Measurements from ENCODE around the gene GRIN1. TPM values are rescaled to one million over a fixed set of nuclear protein-coding genes. Genes with fewer than 3 reads are reported as not detected.

Gene GRIN1
- total RNA-seq, 4 donors from 2014 or later, result not detected

DNA sequence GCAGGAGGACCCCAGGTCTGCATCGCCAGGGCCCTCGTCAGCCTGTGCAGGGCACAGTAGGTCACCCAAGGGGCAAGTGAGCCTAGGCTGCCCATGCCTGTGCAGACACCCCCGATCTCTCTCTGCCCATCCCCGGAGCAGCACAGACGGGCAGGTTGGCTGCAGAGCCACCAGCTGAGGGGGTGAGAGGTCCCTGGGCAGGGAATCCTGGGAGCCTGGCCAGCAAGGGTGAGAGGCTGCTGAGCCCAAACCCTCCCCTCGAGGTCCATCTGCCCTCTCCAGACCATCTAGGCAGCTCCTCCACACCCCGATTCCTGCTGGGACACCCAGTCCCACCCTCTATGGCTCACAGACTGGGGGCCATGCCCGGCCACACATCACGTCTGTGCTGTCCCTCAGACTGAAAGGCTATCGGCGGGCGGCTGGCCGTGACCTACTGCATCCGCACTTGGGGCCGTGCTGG lies 21.7 kb upstream of the GRIN1 start:
- TF ChIP-seq, protein P1, sequence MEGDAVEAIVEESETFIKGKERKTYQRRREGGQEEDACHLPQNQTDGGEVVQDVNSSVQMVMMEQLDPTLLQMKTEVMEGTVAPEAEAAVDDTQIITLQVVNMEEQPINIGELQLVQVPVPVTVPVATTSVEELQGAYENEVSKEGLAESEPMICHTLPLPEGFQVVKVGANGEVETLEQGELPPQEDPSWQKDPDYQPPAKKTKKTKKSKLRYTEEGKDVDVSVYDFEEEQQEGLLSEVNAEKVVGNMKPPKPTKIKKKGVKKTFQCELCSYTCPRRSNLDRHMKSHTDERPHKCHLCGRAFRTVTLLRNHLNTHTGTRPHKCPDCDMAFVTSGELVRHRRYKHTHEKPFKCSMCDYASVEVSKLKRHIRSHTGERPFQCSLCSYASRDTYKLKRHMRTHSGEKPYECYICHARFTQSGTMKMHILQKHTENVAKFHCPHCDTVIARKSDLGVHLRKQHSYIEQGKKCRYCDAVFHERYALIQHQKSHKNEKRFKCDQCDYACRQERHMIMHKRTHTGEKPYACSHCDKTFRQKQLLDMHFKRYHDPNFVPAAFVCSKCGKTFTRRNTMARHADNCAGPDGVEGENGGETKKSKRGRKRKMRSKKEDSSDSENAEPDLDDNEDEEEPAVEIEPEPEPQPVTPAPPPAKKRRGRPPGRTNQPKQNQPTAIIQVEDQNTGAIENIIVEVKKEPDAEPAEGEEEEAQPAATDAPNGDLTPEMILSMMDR (IDR thresholded peaks at IDR 0.05; ENCODE audit: low read depth), result no peak

- TF ChIP-seq, protein P1 (IDR thresholded peaks at IDR 0.05; ENCODE audit: low read depth), result no peak
Measured at GRCh38 chr9:137123468-137123837, 15.5 kb upstream of the GRIN1 start.

DNA sequence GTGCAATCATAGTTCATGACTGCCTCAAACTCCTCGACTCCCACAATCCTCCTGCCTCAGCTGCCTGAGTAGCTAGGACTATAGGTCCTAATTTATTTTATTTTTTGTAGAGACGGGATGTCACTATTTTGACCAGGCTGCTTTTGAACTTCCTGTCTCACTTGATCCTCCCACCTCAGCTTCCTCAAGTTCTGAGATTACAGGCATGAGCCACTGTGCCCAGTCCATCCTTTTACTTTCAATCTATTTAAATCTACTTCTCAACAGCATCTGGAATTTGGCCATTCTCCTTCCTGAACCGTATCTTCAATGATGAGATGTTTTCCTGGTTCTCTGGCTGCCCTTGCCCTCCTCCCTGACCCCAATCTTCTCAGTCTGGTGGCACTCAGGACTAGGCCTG lies 12.2 kb upstream of the GRIN1 start:
- TF ChIP-seq, protein P1 (IDR thresholded peaks at IDR 0.05; ENCODE audit: low read depth), result no peak

DNA sequence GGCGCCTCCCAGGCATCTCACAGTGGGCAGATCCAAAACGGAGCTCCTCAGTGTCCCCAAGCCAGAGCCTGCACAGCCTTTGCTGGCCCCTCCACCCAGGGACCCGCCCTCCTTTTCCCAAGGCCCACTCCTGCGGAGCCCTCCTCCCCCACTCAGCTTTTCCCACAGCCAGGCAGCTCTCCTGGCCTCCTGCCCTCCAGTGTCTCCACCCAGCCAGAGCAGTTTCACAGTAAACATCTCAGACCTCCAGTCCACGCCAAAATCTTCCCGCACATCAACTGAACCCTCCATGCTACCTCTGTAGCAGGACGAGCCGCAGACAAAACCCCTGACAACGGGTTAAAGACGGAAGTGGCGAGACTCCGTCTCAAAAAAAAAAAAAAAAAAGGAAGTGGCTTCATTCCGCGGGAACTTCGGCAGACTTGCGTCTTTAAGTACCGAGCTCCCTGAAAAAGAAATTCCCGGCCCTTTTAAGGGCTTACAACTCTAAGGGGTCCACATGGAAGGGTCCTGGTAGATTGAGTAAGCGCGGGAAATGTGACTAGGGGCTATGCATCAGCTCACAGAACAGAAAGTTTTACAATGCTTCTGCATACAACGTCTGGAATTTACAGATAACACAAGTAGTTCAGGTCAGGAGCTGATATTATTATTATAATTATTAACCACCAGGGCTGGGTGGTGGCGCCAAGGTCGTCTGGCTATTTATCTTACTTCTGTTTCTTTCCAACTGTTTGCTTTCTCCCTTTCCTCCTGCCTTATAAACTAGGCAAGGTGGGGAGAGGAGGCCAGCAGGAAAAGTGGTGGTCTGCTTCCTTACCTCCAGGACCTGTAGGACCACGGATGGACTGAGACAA lies 11.4 kb upstream of the GRIN1 start:
- TF ChIP-seq, protein P1 (IDR thresholded peaks at IDR 0.05; ENCODE audit: low read depth), result no peak

GRCh38 chr9:137128158-137128861 lies 10.6 kb upstream of the GRIN1 start:
- TF ChIP-seq, protein P1 (IDR thresholded peaks at IDR 0.05; ENCODE audit: low read depth), result no peak

DNA sequence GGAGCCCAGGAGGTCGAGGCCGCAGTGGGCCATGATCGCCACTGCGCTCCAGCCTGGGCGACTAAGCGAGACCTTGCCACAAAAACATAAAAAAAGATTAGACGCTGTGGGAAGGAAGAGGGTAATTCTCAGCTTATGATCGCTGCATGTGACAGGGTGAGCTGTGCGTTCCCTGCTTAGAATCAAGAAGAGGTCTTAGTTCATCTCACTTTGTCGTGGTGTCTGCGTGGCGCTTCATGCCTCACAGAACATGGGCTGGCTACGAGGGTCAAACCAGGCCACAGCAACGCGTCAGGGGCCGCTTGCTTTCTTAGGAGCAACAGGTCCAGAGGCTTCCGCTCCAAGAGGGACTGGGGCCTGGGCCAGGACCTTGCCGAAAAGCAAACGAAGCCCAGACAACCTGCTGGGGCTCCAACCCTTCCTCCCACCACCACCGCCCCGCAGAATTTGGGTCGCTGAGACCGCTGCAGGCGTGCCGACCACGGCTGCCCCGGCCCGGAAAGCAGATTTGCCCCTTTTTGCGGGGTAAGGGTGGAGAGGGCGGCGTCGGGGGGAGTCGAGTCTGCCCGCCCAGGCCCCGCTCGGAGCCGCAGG lies 10.0 kb upstream of the GRIN1 start:
- TF ChIP-seq, protein P1 (IDR thresholded peaks at IDR 0.05; ENCODE audit: low read depth), result no peak

Data from subcutaneous adipose tissue (tissue), 4 donors.